ENCODE measurements around the gene UBQLNL. TPM values are rescaled to one million over a fixed set of nuclear protein-coding genes. Genes with fewer than 3 reads are reported as not detected.

UBQLNL gene
- total RNA-seq, 1 donor from 2014 or later, result 0.79 TPM

GRCh38 chr11:5541427-5541826 lies 24.9 kb upstream of the UBQLNL start:
- no peak overlapping the region for H3K4me3 Mint-ChIP-seq (ENCODE audit: low read depth)
- H3K4me1 Mint-ChIP-seq (ENCODE audit: low read depth), result no peaks in the 10 kb centered on the region
- no peak for DNase-seq (ENCODE audit: low spot score, unreplicated experiment)
- H3K36me3 Mint-ChIP-seq (ENCODE audit: insufficient read depth), result no peaks in the 10 kb centered on the region
- no peak for TF ChIP-seq CTCF (IDR thresholded peaks at IDR 0.05; ENCODE audit: unreplicated experiment)
- no peak overlapping the region for H3K27ac Mint-ChIP-seq
- H3K9me3 Mint-ChIP-seq (ENCODE audit: low read depth), result peaks cover 11% of the 10 kb centered on the region
- no peaks in the 10 kb centered on the region for H3K27me3 Mint-ChIP-seq

GRCh38 chr11:5536482-5536881 lies 20.0 kb upstream of the UBQLNL start:
- DNase-seq (ENCODE audit: low spot score, unreplicated experiment), result no peak
- no peak for TF ChIP-seq CTCF (IDR thresholded peaks at IDR 0.05; ENCODE audit: unreplicated experiment)
- Mint-ChIP-seq H3K27ac (no peak overlapping the region), H3K4me1 (ENCODE audit: low read depth) (no peaks in the 10 kb centered on the region), H3K9me3 (ENCODE audit: low read depth) (peaks cover 11% of the 10 kb centered on the region), H3K4me3 (ENCODE audit: low read depth) (no peak overlapping the region), H3K36me3 (ENCODE audit: insufficient read depth) (no peaks in the 10 kb centered on the region), H3K27me3 (no peaks in the 10 kb centered on the region)

GRCh38 chr11:5534046-5534445 lies 17.5 kb upstream of the UBQLNL start:
- Mint-ChIP-seq H3K27ac (no peak overlapping the region), H3K27me3 (no peaks in the 10 kb centered on the region), H3K9me3 (ENCODE audit: low read depth) (peaks cover 11% of the 10 kb centered on the region), H3K4me3 (ENCODE audit: low read depth) (no peak overlapping the region), H3K4me1 (ENCODE audit: low read depth) (no peaks in the 10 kb centered on the region), H3K36me3 (ENCODE audit: insufficient read depth) (no peaks in the 10 kb centered on the region)
- TF ChIP-seq CTCF (IDR thresholded peaks at IDR 0.05; ENCODE audit: unreplicated experiment), result no peak
- no peak for DNase-seq (ENCODE audit: low spot score, unreplicated experiment)

- TF ChIP-seq CTCF (IDR thresholded peaks at IDR 0.05; ENCODE audit: unreplicated experiment), result no peak
- Mint-ChIP-seq H3K27ac (no peak overlapping the region), H3K9me3 (ENCODE audit: low read depth) (no peaks in the 10 kb centered on the region), H3K4me1 (ENCODE audit: low read depth) (no peaks in the 10 kb centered on the region), H3K27me3 (no peaks in the 10 kb centered on the region), H3K36me3 (ENCODE audit: insufficient read depth) (no peaks in the 10 kb centered on the region), H3K4me3 (ENCODE audit: low read depth) (no peak overlapping the region)
- DNase-seq (ENCODE audit: low spot score, unreplicated experiment), result no peak
Measured at GRCh38 chr11:5531053-5531831, 14.7 kb upstream of the UBQLNL start.

GRCh38 chr11:5528495-5528894 lies 12.0 kb upstream of the UBQLNL start:
- Mint-ChIP-seq H3K9me3 (ENCODE audit: low read depth) (no peaks in the 10 kb centered on the region), H3K27ac (no peak overlapping the region), H3K36me3 (ENCODE audit: insufficient read depth) (no peaks in the 10 kb centered on the region), H3K4me3 (ENCODE audit: low read depth) (no peak overlapping the region), H3K4me1 (ENCODE audit: low read depth) (no peaks in the 10 kb centered on the region), H3K27me3 (no peaks in the 10 kb centered on the region)
- TF ChIP-seq CTCF (IDR thresholded peaks at IDR 0.05; ENCODE audit: unreplicated experiment), result no peak
- no peak for DNase-seq (ENCODE audit: low spot score, unreplicated experiment)

Measured in progenitor cell of endocrine pancreas (in vitro differentiated cells).